GM23338 (cell line): ENCODE measurements around the gene CCSAP. TPM values are rescaled to one million over a fixed set of nuclear protein-coding genes. Genes with fewer than 3 reads are reported as not detected.

Experiments used
- ATAC-seq: fragments of 200-7000 bp; cut with Tn5 transposase; 3 replicates; pipeline ENCODE4 v1.9.1; 2020
- DNase-seq: peaks from one replicate; pipeline ENCODE4 v3.0.0-alpha.2; 2015; ENCODE audit warnings: low spot score
- H2AFZ ChIP-seq: fragments of 200-600 bp; sonication (generic); 2 replicates; pipeline ENCODE4 v1.8.0; 2016; ENCODE audit warnings: antibody characterized with exemption, mild to moderate bottlenecking, moderate library complexity
- H3F3A ChIP-seq: fragments of 200-600 bp; sonication (generic); replicated peaks from 2 replicates; pipeline ENCODE4 v1.8.0; 2017; ENCODE audit warnings: antibody characterized with exemption, mixed run types, low read depth
- H3K27ac ChIP-seq: fragments of 200-600 bp; sonication (generic); 2 replicates; pipeline ENCODE4 v1.6.1; 2016; ENCODE audit warnings: low read depth
- H3K27me3 ChIP-seq: fragments of 200-600 bp; sonication (generic); 2 replicates; pipeline ENCODE4 v1.8.0; 2016; ENCODE audit warnings: mild to moderate bottlenecking, mixed run types, moderate library complexity; ENCODE audit not compliant: insufficient read depth
- H3K36me3 ChIP-seq: fragments of 200-600 bp; sonication (generic); 2 replicates; pipeline ENCODE4 v1.8.0; 2016; ENCODE audit warnings: mild to moderate bottlenecking; ENCODE audit not compliant: insufficient read depth
- H3K4me1 ChIP-seq: fragments of 200-600 bp; sonication (generic); 2 replicates; pipeline ENCODE4 v1.8.0; 2016; ENCODE audit warnings: mild to moderate bottlenecking, moderate library complexity; ENCODE audit not compliant: insufficient read depth
- H3K4me2 ChIP-seq: fragments of 200-600 bp; sonication (generic); 2 replicates; pipeline ENCODE4 v1.7.1; 2017; ENCODE audit warnings: mixed run types
- H3K4me3 ChIP-seq: fragments of 200-600 bp; sonication (generic); 2 replicates; pipeline ENCODE4 v1.6.1; 2016; ENCODE audit warnings: mixed run types
- H3K79me2 ChIP-seq: fragments of 200-600 bp; sonication (generic); replicated peaks from 2 replicates; pipeline ENCODE4 v1.8.0; 2017; ENCODE audit warnings: mild to moderate bottlenecking; ENCODE audit not compliant: insufficient read depth
- H3K9me2 ChIP-seq: fragments of 200-600 bp; sonication (generic); 2 replicates; pipeline ENCODE4 v1.8.0; 2017; ENCODE audit not compliant: insufficient read depth
- H4K20me1 ChIP-seq: fragments of 200-600 bp; sonication (generic); replicated peaks from 2 replicates; pipeline ENCODE4 v1.8.0; 2017; ENCODE audit warnings: mild to moderate bottlenecking; ENCODE audit not compliant: insufficient read depth
- H3K27ac Mint-ChIP-seq: 2 replicates; pipeline ENCODE4 v1.8.0; 2020; ENCODE audit warnings: inconsistent platforms, mild to moderate bottlenecking, moderate library complexity, mixed read lengths
- H3K27me3 Mint-ChIP-seq: 3 replicates; pipeline ENCODE4 v1.8.0; 2022; ENCODE audit warnings: low read depth, mild to moderate bottlenecking, moderate library complexity, mixed read lengths, inconsistent platforms; ENCODE audit not compliant: insufficient read depth, poor library complexity
- H3K36me3 Mint-ChIP-seq: 3 replicates; pipeline ENCODE4 v1.8.0; 2021; ENCODE audit warnings: low read depth, mild to moderate bottlenecking, inconsistent platforms, moderate library complexity, mixed read lengths
- H3K4me1 Mint-ChIP-seq: 3 replicates; pipeline ENCODE4 v1.8.0; 2020; ENCODE audit warnings: mild to moderate bottlenecking, inconsistent platforms, mixed read lengths
- H3K4me3 Mint-ChIP-seq: 3 replicates; pipeline ENCODE4 v1.8.0; 2021; ENCODE audit warnings: moderate library complexity, mild to moderate bottlenecking, inconsistent platforms, mixed read lengths
- H3K9me3 Mint-ChIP-seq: 3 replicates; pipeline ENCODE4 v1.8.0; 2020; ENCODE audit warnings: moderate library complexity, mild to moderate bottlenecking, inconsistent platforms, mixed read lengths
- CREB1 ChIP-seq: fragments of 250-450 bp; sonication (Bioruptor Pico); IDR thresholded peaks from 2 replicates; pipeline ENCODE4 v1.5.0; 2020; ENCODE audit warnings: low read depth, mild to moderate bottlenecking, moderate library complexity
- CTCF ChIP-seq, 2 experiments: fragments of 200-600 bp in 1 of 2; sonication (generic) in 1 of 2; conservative IDR thresholded peaks; 2 replicates each; pipeline versions ENCODE4 v1.5.1 to v1.6.1; 2016 to 2017; ENCODE audit warnings: antibody characterized with exemption in 2 of 2, low read depth in 2 of 2, mild to moderate bottlenecking in 2 of 2, moderate library complexity in 1 of 2
- ETS1 ChIP-seq: IDR thresholded peaks from 2 replicates; pipeline ENCODE4 v1.6.1; 2016; ENCODE audit warnings: antibody characterized with exemption
- EZH2 ChIP-seq: fragments of 200-600 bp; sonication (generic); IDR thresholded peaks from one replicate; pipeline ENCODE4 v1.8.0; 2017; ENCODE audit warnings: antibody characterized with exemption, mild to moderate bottlenecking, low read depth; ENCODE audit not compliant: unreplicated experiment
- EZH2phosphoT487 ChIP-seq: fragments of 200-600 bp; sonication (generic); IDR thresholded peaks from one replicate; pipeline ENCODE4 v1.8.1; 2018; ENCODE audit warnings: antibody characterized with exemption; ENCODE audit not compliant: unreplicated experiment
- JUNB ChIP-seq: IDR thresholded peaks from one replicate; pipeline ENCODE4 v1.6.1; 2016; ENCODE audit warnings: antibody characterized with exemption; ENCODE audit not compliant: unreplicated experiment
- NANOG ChIP-seq: IDR thresholded peaks from 2 replicates; pipeline ENCODE4 v1.6.1; 2016; ENCODE audit warnings: antibody characterized with exemption, borderline replicate concordance
- POLR2AphosphoS5 ChIP-seq: IDR thresholded peaks from 2 replicates; pipeline ENCODE4 v1.6.1; 2016; ENCODE audit warnings: antibody characterized with exemption, low read depth
- REST ChIP-seq: IDR thresholded peaks from one replicate; pipeline ENCODE4 v1.6.1; 2018; ENCODE audit warnings: antibody characterized with exemption; ENCODE audit not compliant: unreplicated experiment
- STAT1 ChIP-seq: IDR thresholded peaks from one replicate; pipeline ENCODE4 v1.6.1; 2016; ENCODE audit warnings: antibody characterized with exemption; ENCODE audit not compliant: unreplicated experiment
- ZNF114 ChIP-seq: fragments of 250-450 bp; sonication (Bioruptor Pico); IDR thresholded peaks from 2 replicates; pipeline ENCODE4 v1.5.0; 2020; ENCODE audit warnings: mild to moderate bottlenecking, moderate library complexity
- ZNF331 ChIP-seq: fragments of 250-450 bp; sonication (Bioruptor Pico); IDR thresholded peaks from 2 replicates; pipeline ENCODE4 v1.5.0; 2020; ENCODE audit warnings: low read depth, mild to moderate bottlenecking, moderate library complexity
- ZNF462 ChIP-seq: fragments of 250-450 bp; sonication (Bioruptor Pico); IDR thresholded peaks from 2 replicates; pipeline ENCODE4 v1.5.0; 2020; ENCODE audit warnings: mild to moderate bottlenecking, moderate library complexity
- polyA plus RNA-seq: library from polyadenylated mRNA; unstranded; fragments of >200 nt; fragmentation: Nextera tagmentation; extraction: Ambion mirVana; gene quantifications from 2 replicates; pipeline ENCODE4 v1.2.1, GENCODE V29; 2016
- total RNA-seq: library from RNA; depleted of rRNA; stranded (reverse); fragments of >200 nt; shearing (Covaris generic); gene quantifications from 2 replicates; pipeline ENCODE4 v1.2.3, GENCODE V29; 2014

CCSAP gene
- total and polyA plus RNA-seq, 2 experiments from 2014 or later = 4.2 to 13.3 TPM

- H3K9me3 Mint-ChIP-seq = no peaks in the 10 kb centered on the region
- Histone ChIP-seq H3K79me2 (peaks cover 40% of the 10 kb centered on the region), H3K4me3 (no peak overlapping the region), H3K4me2 (no peak overlapping the region), H3K27me3 (no peaks in the 10 kb centered on the region), H3K4me1 (no peaks in the 10 kb centered on the region), H3K27ac (no peak overlapping the region), H4K20me1 (peaks cover 7% of the 10 kb centered on the region), H3F3A (no peaks in the 10 kb centered on the region), H3K9me2 (no peaks in the 10 kb centered on the region), H2AFZ (no peak overlapping the region), H3K36me3 (no peaks in the 10 kb centered on the region)
- H3K36me3 Mint-ChIP-seq = peaks cover 9% of the 10 kb centered on the region
- H3K4me1 Mint-ChIP-seq = peaks cover 5% of the 10 kb centered on the region; the same call in 1 of the 3 replicates
- peaks cover 2% of the 10 kb centered on the region for H3K27me3 Mint-ChIP-seq
- TF ChIP-seq REST (no peak), STAT1 (no peak), CREB1 (CRISPR knock-in tag) (no peak), EZH2 (no peak), NANOG (no peak), EZH2phosphoT487 (no peak), POLR2AphosphoS5 (no peak), ZNF462 (CRISPR knock-in tag) (no peak), ETS1 (no peak), ZNF114 (CRISPR knock-in tag) (no peak), JUNB (no peak), ZNF331 (CRISPR knock-in tag) (no peak), CTCF (conservative IDR thresholded peaks at IDR 0.05; ENCODE audit: low read depth in 2 of 2) (no peak)
- no peak overlapping the region for H3K4me3 Mint-ChIP-seq
- H3K27ac Mint-ChIP-seq = no peak overlapping the region
- ATAC-seq (no peak), DNase-seq (no peak)
Observed at GRCh38 chr1:229334269-229334668, 8.6 kb downstream of the CCSAP start.
